HFF-Myc (cell line): ENCODE measurements around the gene ONECUT3.
A peak's percentile ranks its signal among the peaks of the same experiment; 100 is the strongest.

Experiments
- DNase-seq: peaks from one replicate; pipeline ENCODE4 v3.0.0-alpha.2; 2011; ENCODE audit warnings: low read depth; ENCODE audit errors: extremely low read depth
- H3K4me3 ChIP-seq: replicated peaks from 2 replicates; pipeline ENCODE4 v1.5.1; 2011; ENCODE audit warnings: low read depth, mild to moderate bottlenecking, control low read depth, low read length
- CTCF ChIP-seq: IDR thresholded peaks from 2 replicates; pipeline ENCODE4 v1.5.1; 2012; ENCODE audit warnings: mild to moderate bottlenecking, low read depth, low read length, control low read depth; ENCODE audit errors: missing control alignments

The ONECUT3 gene

GRCh38 chr19:1770866-1771576, 17.7 kb downstream of the ONECUT3 start:
- TF ChIP-seq CTCF: no peak
- no peak for DNase-seq
- H3K4me3 ChIP-seq: no peak overlapping the region

GRCh38 chr19:1773184-1773583, 19.9 kb downstream of the ONECUT3 start:
- no peak for TF ChIP-seq CTCF

GRCh38 chr19:1774989-1775772, 21.9 kb downstream of the ONECUT3 start:
- peak; percentile 55 for TF ChIP-seq CTCF
- no peak for DNase-seq
- no peak overlapping the region for H3K4me3 ChIP-seq

More at GRCh38 chr19:1773184-1773583, 19.9 kb downstream of the ONECUT3 start:
- DNase-seq: no peak
- H3K4me3 ChIP-seq: no peak overlapping the region

GRCh38 chr19:1775951-1776605, 22.8 kb downstream of the ONECUT3 start:
- TF ChIP-seq CTCF: no peak
- no peak for DNase-seq
- no peak overlapping the region for H3K4me3 ChIP-seq

- H3K4me3 ChIP-seq: no peak overlapping the region
- TF ChIP-seq CTCF: no peak
- no peak for DNase-seq
These were observed 23.4 kb downstream of the ONECUT3 start for GRCh38 chr19:1776606-1777147.

- no peak for TF ChIP-seq CTCF
- no peak for DNase-seq
- no peak overlapping the region for H3K4me3 ChIP-seq
These were observed 23.8 kb downstream of the ONECUT3 start for GRCh38 chr19:1777149-1777548.
